Adrenal gland (tissue), 5 donors: Measurements from ENCODE around the gene IRS2.

ENCODE experiments used
- CTCF ChIP-seq, 6 experiments: fragments of 450-650 bp in 4 of 6; fragments of 200-600 bp in 2 of 6; sonication (generic) in 1 of 6; IDR thresholded peaks; 1 replicate in 5 of 6; 2 replicates in 1 of 6; pipeline versions ENCODE4 v1.5.1 to v1.8.0; 2016 to 2021; ENCODE audit warnings: antibody characterized with exemption in 6 of 6, mild to moderate bottlenecking in 2 of 6, moderate library complexity in 1 of 6
- POLR2A ChIP-seq, 2 donors: fragments of 450-650 bp; IDR thresholded peaks; one replicate each; pipeline ENCODE4 v1.6.1; 2017; ENCODE audit warnings: antibody characterized with exemption in 2 of 2, mild to moderate bottlenecking in 2 of 2, moderate library complexity in 1 of 2
- donor health status: DM: no; HTN: no; CAD: no.

- TF ChIP-seq CTCF (IDR thresholded peaks at IDR 0.05) (no peak), POLR2A (IDR thresholded peaks at IDR 0.05) (no peak)
These were observed 23.6 kb downstream of the IRS2 start for GRCh38 chr13:109762791-109763190.
